WTC11 (cell line): Measurements from ENCODE around the gene BICRA.

ENCODE experiments used
- ATF2 ChIP-seq: sonication (generic); formaldehyde crosslinking; IDR thresholded peaks from 2 replicates; pipeline ENCODE4 v1.8.1; 2022; ENCODE audit warnings: low read depth, missing genetic modification reagents, borderline replicate concordance
- CREM ChIP-seq: sonication (generic); formaldehyde crosslinking; IDR thresholded peaks from 2 replicates; pipeline ENCODE4 v1.8.1; 2022; ENCODE audit warnings: mild to moderate bottlenecking, missing genetic modification reagents, moderate library complexity
- HMGXB4 ChIP-seq: sonication (generic); formaldehyde crosslinking; IDR thresholded peaks from 2 replicates; pipeline ENCODE4 v1.8.1; 2023; ENCODE audit warnings: mild to moderate bottlenecking, moderate library complexity, missing genetic modification reagents
- JUN ChIP-seq: sonication (generic); formaldehyde crosslinking; IDR thresholded peaks from 2 replicates; pipeline ENCODE4 v1.8.0; 2023; ENCODE audit warnings: mild to moderate bottlenecking, missing genetic modification reagents
- MLX ChIP-seq: sonication (generic); formaldehyde crosslinking; IDR thresholded peaks from 2 replicates; pipeline ENCODE4 v1.8.1; 2023; ENCODE audit warnings: mild to moderate bottlenecking, missing genetic modification reagents, moderate library complexity
- NFYB ChIP-seq: sonication (generic); formaldehyde crosslinking; conservative IDR thresholded peaks from 2 replicates; pipeline ENCODE4 v1.8.0; 2022; ENCODE audit warnings: low read depth, missing genetic modification reagents
- SMAD3 ChIP-seq: sonication (generic); formaldehyde crosslinking; IDR thresholded peaks from 2 replicates; pipeline ENCODE4 v1.8.0; 2022; ENCODE audit warnings: missing genetic modification reagents, mild to moderate bottlenecking, borderline replicate concordance
- TP53 ChIP-seq: sonication (generic); formaldehyde crosslinking; IDR thresholded peaks from 2 replicates; pipeline ENCODE4 v1.8.1; 2023; ENCODE audit warnings: mild to moderate bottlenecking, missing genetic modification reagents
- TF ChIP-seq, protein P1 (sequence below): fragments of 200-600 bp; IDR thresholded peaks from 2 replicates; pipeline ENCODE4 v1.8.0; 2022; ENCODE audit warnings: antibody characterized with exemption
- TF ChIP-seq, protein P2 (sequence below): fragments of 250-450 bp; sonication (Bioruptor Pico); conservative IDR thresholded peaks from 2 replicates; pipeline ENCODE4 v1.9.0; 2021; ENCODE audit warnings: mild to moderate bottlenecking
- TF ChIP-seq, protein P3 (sequence below): sonication (generic); formaldehyde crosslinking; IDR thresholded peaks from 2 replicates; pipeline ENCODE4 v1.8.1; 2023; ENCODE audit warnings: mild to moderate bottlenecking, missing genetic modification reagents, moderate library complexity
- TF ChIP-seq, protein P4 (sequence below): sonication (generic); formaldehyde crosslinking; IDR thresholded peaks from 2 replicates; pipeline ENCODE4 v1.8.1; 2022; ENCODE audit warnings: mild to moderate bottlenecking, missing genetic modification reagents, moderate library complexity, borderline replicate concordance
- TF ChIP-seq, protein P5 (sequence below): sonication (generic); formaldehyde crosslinking; conservative IDR thresholded peaks from 2 replicates; pipeline ENCODE4 v1.8.1; 2022; ENCODE audit warnings: mild to moderate bottlenecking, missing genetic modification reagents

GRCh38 chr19:47646924-47647323 lies 38.0 kb downstream of the BICRA start:
- no peak for TF ChIP-seq HMGXB4 (CRISPR knock-in tag)
- no peak for TF ChIP-seq JUN
- TF ChIP-seq, protein P1, sequence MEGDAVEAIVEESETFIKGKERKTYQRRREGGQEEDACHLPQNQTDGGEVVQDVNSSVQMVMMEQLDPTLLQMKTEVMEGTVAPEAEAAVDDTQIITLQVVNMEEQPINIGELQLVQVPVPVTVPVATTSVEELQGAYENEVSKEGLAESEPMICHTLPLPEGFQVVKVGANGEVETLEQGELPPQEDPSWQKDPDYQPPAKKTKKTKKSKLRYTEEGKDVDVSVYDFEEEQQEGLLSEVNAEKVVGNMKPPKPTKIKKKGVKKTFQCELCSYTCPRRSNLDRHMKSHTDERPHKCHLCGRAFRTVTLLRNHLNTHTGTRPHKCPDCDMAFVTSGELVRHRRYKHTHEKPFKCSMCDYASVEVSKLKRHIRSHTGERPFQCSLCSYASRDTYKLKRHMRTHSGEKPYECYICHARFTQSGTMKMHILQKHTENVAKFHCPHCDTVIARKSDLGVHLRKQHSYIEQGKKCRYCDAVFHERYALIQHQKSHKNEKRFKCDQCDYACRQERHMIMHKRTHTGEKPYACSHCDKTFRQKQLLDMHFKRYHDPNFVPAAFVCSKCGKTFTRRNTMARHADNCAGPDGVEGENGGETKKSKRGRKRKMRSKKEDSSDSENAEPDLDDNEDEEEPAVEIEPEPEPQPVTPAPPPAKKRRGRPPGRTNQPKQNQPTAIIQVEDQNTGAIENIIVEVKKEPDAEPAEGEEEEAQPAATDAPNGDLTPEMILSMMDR = no peak
- TF ChIP-seq SMAD3 (CRISPR knock-in tag) = no peak
- TF ChIP-seq ATF2 (CRISPR knock-in tag) = no peak
- TF ChIP-seq, protein P2, sequence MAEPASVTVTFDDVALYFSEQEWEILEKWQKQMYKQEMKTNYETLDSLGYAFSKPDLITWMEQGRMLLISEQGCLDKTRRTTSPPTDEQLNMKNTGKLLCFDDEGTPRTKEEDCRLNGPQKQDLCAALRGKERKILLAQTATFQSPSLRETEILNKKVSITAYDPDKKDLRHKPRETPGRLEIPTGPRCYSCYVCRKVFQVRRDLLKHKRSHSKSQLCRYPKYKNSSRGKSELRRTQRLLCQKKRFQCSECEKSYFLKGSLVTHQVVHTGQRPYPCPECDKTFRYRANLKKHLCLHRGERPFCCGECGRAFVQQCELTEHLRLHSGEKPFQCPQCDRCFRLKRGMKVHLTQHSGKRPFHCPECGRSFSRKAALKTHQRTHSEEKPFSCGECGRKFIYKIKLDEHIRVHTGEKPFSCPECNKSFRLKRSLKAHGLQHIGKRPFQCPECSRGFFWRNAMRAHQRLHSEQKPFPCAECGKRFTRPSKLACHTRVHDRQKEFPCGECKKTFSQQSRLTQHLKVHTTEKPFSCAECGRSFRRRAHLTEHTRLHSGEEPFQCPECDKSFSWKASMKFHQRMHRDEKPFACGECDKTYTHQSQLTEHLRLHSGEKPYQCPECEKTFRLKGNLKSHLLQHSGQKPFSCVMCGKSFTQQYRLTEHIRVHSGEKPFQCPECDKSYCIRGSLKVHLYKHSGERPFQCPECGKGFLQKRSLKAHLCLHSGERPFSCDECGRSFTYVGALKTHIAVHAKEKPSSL = no peak
- TF ChIP-seq NFYB (CRISPR knock-in tag) = no peak
- TF ChIP-seq TP53 (CRISPR knock-in tag) = no peak
- TF ChIP-seq, protein P3, sequence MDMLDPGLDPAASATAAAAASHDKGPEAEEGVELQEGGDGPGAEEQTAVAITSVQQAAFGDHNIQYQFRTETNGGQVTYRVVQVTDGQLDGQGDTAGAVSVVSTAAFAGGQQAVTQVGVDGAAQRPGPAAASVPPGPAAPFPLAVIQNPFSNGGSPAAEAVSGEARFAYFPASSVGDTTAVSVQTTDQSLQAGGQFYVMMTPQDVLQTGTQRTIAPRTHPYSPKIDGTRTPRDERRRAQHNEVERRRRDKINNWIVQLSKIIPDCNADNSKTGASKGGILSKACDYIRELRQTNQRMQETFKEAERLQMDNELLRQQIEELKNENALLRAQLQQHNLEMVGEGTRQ (CRISPR knock-in tag) = no peak
- TF ChIP-seq, protein P4, sequence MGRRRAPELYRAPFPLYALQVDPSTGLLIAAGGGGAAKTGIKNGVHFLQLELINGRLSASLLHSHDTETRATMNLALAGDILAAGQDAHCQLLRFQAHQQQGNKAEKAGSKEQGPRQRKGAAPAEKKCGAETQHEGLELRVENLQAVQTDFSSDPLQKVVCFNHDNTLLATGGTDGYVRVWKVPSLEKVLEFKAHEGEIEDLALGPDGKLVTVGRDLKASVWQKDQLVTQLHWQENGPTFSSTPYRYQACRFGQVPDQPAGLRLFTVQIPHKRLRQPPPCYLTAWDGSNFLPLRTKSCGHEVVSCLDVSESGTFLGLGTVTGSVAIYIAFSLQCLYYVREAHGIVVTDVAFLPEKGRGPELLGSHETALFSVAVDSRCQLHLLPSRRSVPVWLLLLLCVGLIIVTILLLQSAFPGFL = no peak
- TF ChIP-seq MLX (CRISPR knock-in tag) = no peak
- TF ChIP-seq CREM (CRISPR knock-in tag) = no peak
- TF ChIP-seq, protein P5, sequence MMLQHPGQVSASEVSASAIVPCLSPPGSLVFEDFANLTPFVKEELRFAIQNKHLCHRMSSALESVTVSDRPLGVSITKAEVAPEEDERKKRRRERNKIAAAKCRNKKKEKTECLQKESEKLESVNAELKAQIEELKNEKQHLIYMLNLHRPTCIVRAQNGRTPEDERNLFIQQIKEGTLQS (CRISPR knock-in tag) = no peak
